ENCODE data around the gene DNAJC7.
A peak's percentile ranks its signal among the peaks of the same experiment; 100 is the strongest.

DNAJC7 gene

DNA sequence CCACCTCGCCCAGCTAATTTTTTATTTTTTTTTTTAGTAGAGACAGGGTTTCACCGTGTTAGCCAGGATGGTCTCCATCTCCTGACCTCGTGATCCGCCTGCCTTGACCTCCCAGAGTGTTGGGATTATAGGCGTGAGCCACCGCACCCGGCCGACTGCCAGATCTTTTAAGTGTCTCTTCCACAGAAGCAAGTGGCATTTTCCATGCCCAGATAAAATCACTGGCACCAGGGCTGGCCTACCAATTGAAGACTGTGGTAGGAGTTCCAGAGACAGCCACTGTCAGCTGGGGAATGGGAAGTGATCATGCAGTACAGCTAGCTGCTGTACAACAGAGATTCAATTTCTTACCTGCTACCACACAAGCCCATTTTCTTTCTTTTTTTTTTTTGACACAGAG lies 32.8 kb downstream of the DNAJC7 start:
- TF ChIP-seq, protein P1, sequence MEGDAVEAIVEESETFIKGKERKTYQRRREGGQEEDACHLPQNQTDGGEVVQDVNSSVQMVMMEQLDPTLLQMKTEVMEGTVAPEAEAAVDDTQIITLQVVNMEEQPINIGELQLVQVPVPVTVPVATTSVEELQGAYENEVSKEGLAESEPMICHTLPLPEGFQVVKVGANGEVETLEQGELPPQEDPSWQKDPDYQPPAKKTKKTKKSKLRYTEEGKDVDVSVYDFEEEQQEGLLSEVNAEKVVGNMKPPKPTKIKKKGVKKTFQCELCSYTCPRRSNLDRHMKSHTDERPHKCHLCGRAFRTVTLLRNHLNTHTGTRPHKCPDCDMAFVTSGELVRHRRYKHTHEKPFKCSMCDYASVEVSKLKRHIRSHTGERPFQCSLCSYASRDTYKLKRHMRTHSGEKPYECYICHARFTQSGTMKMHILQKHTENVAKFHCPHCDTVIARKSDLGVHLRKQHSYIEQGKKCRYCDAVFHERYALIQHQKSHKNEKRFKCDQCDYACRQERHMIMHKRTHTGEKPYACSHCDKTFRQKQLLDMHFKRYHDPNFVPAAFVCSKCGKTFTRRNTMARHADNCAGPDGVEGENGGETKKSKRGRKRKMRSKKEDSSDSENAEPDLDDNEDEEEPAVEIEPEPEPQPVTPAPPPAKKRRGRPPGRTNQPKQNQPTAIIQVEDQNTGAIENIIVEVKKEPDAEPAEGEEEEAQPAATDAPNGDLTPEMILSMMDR (IDR thresholded peaks at IDR 0.05; ENCODE audit: borderline replicate concordance, control extremely low read depth, extremely low read depth, insufficient read depth, missing control alignments) = no peak
- in situ Hi-C loops (cut with MboI; ENCODE audit: low sequenced_read_pairs, unreplicated experiment) = no loop called here
- no peak for DNase-seq (ENCODE audit: low spot score)

DNA sequence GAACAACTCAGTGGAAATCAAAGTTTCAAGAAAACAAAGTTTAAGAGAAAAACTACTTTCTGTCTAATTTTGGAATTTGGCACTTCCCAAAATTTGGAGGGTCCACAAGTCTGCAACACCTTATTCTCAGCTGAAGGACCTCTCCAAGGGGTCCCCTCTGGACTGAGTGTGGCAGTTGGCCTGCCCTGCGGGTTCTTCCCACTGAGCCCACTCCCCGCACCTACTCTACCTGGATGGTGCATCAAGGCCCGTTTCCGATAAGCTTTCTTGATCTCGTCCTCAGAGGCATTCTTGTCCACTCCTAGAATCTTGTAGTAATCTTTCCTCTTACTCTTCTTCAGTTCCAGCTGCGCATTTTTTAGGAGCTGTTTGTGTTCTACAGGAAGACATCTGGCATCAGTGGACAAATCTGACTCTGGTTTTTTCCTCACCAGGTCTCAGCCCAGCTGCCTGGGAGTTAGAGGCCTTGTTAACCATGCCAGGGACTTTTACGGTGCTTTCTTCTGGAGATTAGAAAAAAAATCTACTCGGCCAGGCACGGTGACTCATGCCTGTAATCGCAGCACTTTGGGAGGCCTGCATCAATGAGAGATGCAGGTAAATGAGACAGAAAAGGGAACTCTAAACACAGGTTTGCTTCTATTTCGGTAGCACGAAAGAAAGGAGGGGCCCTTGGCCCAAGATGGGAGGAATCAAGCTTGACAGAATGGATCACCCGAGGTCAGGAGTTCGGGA lies 35.0 kb downstream of the DNAJC7 start:
- no peak for DNase-seq (ENCODE audit: low spot score)
- TF ChIP-seq, protein P1 (IDR thresholded peaks at IDR 0.05; ENCODE audit: borderline replicate concordance, control extremely low read depth, extremely low read depth, insufficient read depth, missing control alignments) = no peak
- in situ Hi-C loops (cut with MboI; ENCODE audit: low sequenced_read_pairs, unreplicated experiment) = no loop called here

DNA sequence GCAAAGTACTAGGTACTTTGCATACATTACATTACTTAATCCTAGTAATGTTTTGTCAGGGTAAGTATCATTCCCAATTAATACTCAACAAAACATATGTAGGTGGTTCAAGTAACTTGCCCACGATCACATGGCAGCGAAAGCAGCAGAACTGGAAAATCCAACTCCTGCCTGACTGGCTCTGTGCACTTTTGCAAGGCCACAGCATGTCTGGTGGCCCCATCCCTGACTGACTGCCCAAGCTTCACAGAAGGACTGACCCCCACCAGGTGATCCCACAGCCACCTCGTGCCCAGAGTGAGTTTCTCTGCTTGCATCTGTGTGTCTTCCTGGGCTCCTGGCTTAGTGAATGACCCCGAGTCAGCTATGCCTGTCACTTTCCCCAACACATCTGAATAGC lies 39.2 kb downstream of the DNAJC7 start:
- TF ChIP-seq, protein P1 (IDR thresholded peaks at IDR 0.05; ENCODE audit: borderline replicate concordance, control extremely low read depth, extremely low read depth, insufficient read depth, missing control alignments) = no peak
- in situ Hi-C loops (cut with MboI; ENCODE audit: low sequenced_read_pairs, unreplicated experiment) = no loop called here
- DNase-seq (ENCODE audit: low spot score) = no peak

DNA sequence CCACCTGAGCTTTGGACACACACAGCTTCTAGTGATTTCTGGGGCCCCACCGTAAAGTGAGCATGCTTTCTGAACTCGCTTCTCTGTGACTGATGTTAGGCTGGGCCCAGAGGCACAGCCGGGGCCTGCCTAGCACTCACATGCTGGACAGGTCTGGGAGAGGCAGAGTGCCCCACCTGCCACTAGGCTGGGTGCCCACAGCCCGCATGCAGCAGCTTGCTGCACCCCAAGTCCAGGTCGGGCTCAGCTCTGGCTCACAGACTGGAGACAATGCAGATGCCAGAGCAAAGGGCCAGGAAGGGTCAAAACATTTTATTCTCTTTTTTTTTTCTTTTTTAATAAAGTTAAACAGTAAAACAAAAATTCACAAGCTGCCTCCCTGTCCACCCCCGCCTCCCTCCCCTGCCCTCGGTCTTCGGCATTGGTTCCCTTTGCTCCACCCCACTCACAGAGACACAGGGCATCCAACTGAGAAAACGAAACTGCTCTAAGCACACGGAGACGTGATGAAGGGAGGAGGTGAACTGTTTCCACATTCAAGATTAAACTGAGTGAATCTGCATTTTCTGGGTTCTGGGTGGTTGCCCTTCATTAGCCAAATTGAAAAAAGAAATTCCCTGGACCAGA lies 41.0 kb downstream of the DNAJC7 start:
- in situ Hi-C loops (cut with MboI; ENCODE audit: low sequenced_read_pairs, unreplicated experiment) = no loop called here
- DNase-seq (ENCODE audit: low spot score) = peak; percentile 62
- TF ChIP-seq, protein P1 (IDR thresholded peaks at IDR 0.05; ENCODE audit: borderline replicate concordance, control extremely low read depth, extremely low read depth, insufficient read depth, missing control alignments) = no peak

DNA sequence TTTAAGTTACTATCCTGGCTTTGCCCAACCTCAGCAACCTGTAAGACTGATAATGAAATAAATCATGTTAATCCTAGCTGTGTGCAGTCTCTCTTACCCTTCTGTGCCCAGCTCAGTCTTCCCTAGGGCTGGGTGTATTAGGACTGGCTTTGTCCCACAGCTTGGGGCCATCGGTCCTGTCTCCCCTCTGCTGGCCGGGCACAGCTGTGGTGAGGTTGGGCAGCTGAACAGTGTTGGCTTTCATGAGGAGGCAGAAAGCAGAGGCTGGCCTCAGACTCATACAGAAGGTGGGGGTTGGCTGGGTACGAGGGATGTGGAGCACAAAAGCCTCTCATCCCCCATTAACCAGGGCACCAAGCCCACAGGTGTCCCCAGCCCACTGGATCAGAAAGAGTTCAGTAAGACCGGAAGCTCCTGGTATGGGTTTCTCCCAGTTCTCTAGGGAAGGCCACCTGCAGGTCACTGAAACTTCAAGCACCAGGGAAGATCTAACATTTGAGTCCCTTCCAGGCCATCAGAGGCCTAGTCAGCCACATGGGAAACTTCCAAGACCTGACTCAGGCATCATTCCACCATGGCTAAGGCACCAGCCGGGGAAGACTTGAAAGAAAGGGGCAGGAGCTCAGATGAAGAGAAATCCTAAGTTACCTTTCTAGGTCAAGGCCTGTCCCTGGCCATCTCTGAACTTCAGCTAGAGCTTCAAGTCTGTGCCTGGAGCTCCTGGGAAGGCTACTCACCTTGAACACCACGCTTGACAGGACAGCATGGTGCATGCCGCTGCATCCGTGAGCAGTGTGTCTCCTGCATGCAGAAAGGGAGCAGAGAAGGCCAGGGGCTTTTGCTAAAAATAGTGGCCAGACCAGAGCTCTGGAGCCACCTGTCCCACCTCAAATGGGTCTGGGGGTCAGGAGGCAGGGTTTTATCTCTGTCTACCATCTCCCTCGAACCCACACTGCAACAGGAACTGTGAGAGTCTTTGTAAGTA lies 41.8 kb downstream of the DNAJC7 start:
- in situ Hi-C loops (cut with MboI; ENCODE audit: low sequenced_read_pairs, unreplicated experiment) = no loop called here
- TF ChIP-seq, protein P1 (IDR thresholded peaks at IDR 0.05; ENCODE audit: borderline replicate concordance, control extremely low read depth, extremely low read depth, insufficient read depth, missing control alignments) = no peak
- no peak for DNase-seq (ENCODE audit: low spot score)

DNA sequence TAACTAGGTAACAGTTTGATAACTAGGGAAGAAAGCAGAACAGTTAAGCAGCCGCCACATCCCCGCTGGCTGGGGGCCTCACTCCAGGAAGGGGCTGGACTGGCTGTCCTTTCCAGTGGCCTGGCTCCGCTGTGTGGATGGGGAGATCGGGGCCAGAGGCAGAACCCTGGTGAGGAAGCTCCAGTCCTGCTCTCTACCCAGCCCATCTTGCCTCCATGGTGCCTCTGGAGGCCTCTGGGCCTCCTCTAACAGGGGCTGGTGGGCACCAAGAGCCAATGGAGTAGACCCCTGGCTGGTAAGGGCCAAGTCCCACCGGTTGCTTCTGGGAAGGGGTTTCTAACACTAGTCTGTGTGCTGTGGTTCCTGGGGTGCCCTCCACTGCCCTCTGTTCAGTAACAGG lies 42.6 kb downstream of the DNAJC7 start:
- no peak for DNase-seq (ENCODE audit: low spot score)
- in situ Hi-C loops (cut with MboI; ENCODE audit: low sequenced_read_pairs, unreplicated experiment) = no loop called here
- TF ChIP-seq, protein P1 (IDR thresholded peaks at IDR 0.05; ENCODE audit: borderline replicate concordance, control extremely low read depth, extremely low read depth, insufficient read depth, missing control alignments) = no peak

All from GM13976 (cell line).